ENCODE measurements around the gene GALNT7.

The GALNT7 gene

GRCh38 chr4:173343832-173344397, 175.3 kb downstream of the GALNT7 start:
- no peak for TF ChIP-seq CTCF (IDR thresholded peaks at IDR 0.05)
- Histone ChIP-seq H3K4me3 (ENCODE audit: low read depth, low read length) (no peak overlapping the region), H3K9me3 (ENCODE audit: control insufficient read depth, low read length) (no peaks in the 10 kb centered on the region), H2AFZ (no peak overlapping the region), H3K36me3 (ENCODE audit: control insufficient read depth, insufficient read depth, low read length) (no peaks in the 10 kb centered on the region), H3K79me2 (no peaks in the 10 kb centered on the region), H3K9ac (no peak overlapping the region), H3K27me3 (ENCODE audit: control insufficient read depth, insufficient read depth, low read length) (no peaks in the 10 kb centered on the region), H3K27ac (no peak overlapping the region), H3K4me2 (ENCODE audit: low read length) (no peak overlapping the region), H3K4me1 (no peaks in the 10 kb centered on the region)

- no peak for TF ChIP-seq CTCF (IDR thresholded peaks at IDR 0.05)
- Histone ChIP-seq H3K4me1 (no peaks in the 10 kb centered on the region), H3K27me3 (ENCODE audit: control insufficient read depth, insufficient read depth, low read length) (no peaks in the 10 kb centered on the region), H3K79me2 (no peaks in the 10 kb centered on the region), H2AFZ (no peak overlapping the region), H3K4me3 (ENCODE audit: low read depth, low read length) (no peak overlapping the region), H3K4me2 (ENCODE audit: low read length) (no peak overlapping the region), H3K9ac (no peak overlapping the region), H3K27ac (no peak overlapping the region), H3K36me3 (ENCODE audit: control insufficient read depth, insufficient read depth, low read length) (no peaks in the 10 kb centered on the region), H3K9me3 (ENCODE audit: control insufficient read depth, low read length) (no peaks in the 10 kb centered on the region)
These were observed 177.0 kb downstream of the GALNT7 start for GRCh38 chr4:173345648-173346047.

GRCh38 chr4:173346074-173346473, 177.5 kb downstream of the GALNT7 start:
- Histone ChIP-seq H3K27ac (no peak overlapping the region), H3K4me3 (ENCODE audit: low read depth, low read length) (no peak overlapping the region), H3K9ac (no peak overlapping the region), H2AFZ (no peak overlapping the region), H3K36me3 (ENCODE audit: control insufficient read depth, insufficient read depth, low read length) (no peaks in the 10 kb centered on the region), H3K4me2 (ENCODE audit: low read length) (no peak overlapping the region), H3K79me2 (no peaks in the 10 kb centered on the region), H3K4me1 (no peaks in the 10 kb centered on the region), H3K27me3 (ENCODE audit: control insufficient read depth, insufficient read depth, low read length) (no peaks in the 10 kb centered on the region), H3K9me3 (ENCODE audit: control insufficient read depth, low read length) (no peaks in the 10 kb centered on the region)
- TF ChIP-seq CTCF (IDR thresholded peaks at IDR 0.05) = no peak

- no peak for TF ChIP-seq CTCF (IDR thresholded peaks at IDR 0.05)
- H2AFZ ChIP-seq = no peak overlapping the region
- no peak overlapping the region for H3K27ac ChIP-seq
- no peak overlapping the region for H3K9ac ChIP-seq
- no peaks in the 10 kb centered on the region for H3K79me2 ChIP-seq
- no peak overlapping the region for H3K4me2 ChIP-seq (ENCODE audit: low read length)
- no peaks in the 10 kb centered on the region for H3K27me3 ChIP-seq (ENCODE audit: control insufficient read depth, insufficient read depth, low read length)
- no peaks in the 10 kb centered on the region for H3K4me1 ChIP-seq
- no peak overlapping the region for H3K4me3 ChIP-seq (ENCODE audit: low read depth, low read length)
- no peaks in the 10 kb centered on the region for H3K36me3 ChIP-seq (ENCODE audit: control insufficient read depth, insufficient read depth, low read length)
- no peaks in the 10 kb centered on the region for H3K9me3 ChIP-seq (ENCODE audit: control insufficient read depth, low read length)
These were observed 178.9 kb downstream of the GALNT7 start for GRCh38 chr4:173347467-173347866.

GRCh38 chr4:173357939-173358338, 189.3 kb downstream of the GALNT7 start:
- Histone ChIP-seq H3K27ac (no peak overlapping the region), H2AFZ (no peak overlapping the region), H3K9ac (no peak overlapping the region)

More at GRCh38 chr4:173357939-173358338, 189.3 kb downstream of the GALNT7 start:
- Histone ChIP-seq H3K27me3 (ENCODE audit: control insufficient read depth, insufficient read depth, low read length) (no peaks in the 10 kb centered on the region), H3K4me1 (no peaks in the 10 kb centered on the region), H3K36me3 (ENCODE audit: control insufficient read depth, insufficient read depth, low read length) (no peaks in the 10 kb centered on the region), H3K9me3 (ENCODE audit: control insufficient read depth, low read length) (no peaks in the 10 kb centered on the region), H3K79me2 (no peaks in the 10 kb centered on the region), H3K4me2 (ENCODE audit: low read length) (no peak overlapping the region), H3K4me3 (ENCODE audit: low read depth, low read length) (no peak overlapping the region)
- TF ChIP-seq CTCF (IDR thresholded peaks at IDR 0.05) = no peak

All from parathyroid adenoma (tissue), 2 donors.